Measurements from ENCODE around the gene EIPR1.

Gene EIPR1

GRCh38 chr2:3246406-3246805 is 131.2 kb downstream of the EIPR1 start:
- TF ChIP-seq, protein P1, sequence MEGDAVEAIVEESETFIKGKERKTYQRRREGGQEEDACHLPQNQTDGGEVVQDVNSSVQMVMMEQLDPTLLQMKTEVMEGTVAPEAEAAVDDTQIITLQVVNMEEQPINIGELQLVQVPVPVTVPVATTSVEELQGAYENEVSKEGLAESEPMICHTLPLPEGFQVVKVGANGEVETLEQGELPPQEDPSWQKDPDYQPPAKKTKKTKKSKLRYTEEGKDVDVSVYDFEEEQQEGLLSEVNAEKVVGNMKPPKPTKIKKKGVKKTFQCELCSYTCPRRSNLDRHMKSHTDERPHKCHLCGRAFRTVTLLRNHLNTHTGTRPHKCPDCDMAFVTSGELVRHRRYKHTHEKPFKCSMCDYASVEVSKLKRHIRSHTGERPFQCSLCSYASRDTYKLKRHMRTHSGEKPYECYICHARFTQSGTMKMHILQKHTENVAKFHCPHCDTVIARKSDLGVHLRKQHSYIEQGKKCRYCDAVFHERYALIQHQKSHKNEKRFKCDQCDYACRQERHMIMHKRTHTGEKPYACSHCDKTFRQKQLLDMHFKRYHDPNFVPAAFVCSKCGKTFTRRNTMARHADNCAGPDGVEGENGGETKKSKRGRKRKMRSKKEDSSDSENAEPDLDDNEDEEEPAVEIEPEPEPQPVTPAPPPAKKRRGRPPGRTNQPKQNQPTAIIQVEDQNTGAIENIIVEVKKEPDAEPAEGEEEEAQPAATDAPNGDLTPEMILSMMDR (IDR thresholded peaks at IDR 0.05; ENCODE audit: borderline replicate concordance, insufficient read depth, low read depth, low read length) = no peak
- H3K4me3 ChIP-seq (ENCODE audit: low read depth, low read length) = no peak overlapping the region

DNA sequence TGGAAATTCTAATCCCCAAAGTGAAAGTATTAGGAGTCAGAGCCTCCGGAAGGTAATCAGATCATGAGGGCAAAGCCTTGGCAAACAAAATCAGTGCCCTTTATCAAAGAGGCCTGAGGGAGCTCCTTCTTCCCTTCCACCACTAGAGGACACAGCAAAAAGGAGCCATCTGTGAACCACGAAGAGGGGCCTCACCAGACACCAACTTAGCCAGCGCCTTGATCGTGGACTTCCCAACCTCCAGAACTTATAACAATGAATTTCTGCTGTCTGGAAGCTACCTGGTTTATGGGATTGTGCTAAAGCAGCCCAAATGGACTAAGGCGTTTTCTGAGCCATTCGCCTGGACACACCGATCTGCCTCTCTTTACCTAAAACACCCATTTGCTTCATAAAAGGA is 133.1 kb downstream of the EIPR1 start:
- TF ChIP-seq, protein P1 (IDR thresholded peaks at IDR 0.05; ENCODE audit: borderline replicate concordance, insufficient read depth, low read depth, low read length) = no peak
- no peak overlapping the region for H3K4me3 ChIP-seq (ENCODE audit: low read depth, low read length)

DNA sequence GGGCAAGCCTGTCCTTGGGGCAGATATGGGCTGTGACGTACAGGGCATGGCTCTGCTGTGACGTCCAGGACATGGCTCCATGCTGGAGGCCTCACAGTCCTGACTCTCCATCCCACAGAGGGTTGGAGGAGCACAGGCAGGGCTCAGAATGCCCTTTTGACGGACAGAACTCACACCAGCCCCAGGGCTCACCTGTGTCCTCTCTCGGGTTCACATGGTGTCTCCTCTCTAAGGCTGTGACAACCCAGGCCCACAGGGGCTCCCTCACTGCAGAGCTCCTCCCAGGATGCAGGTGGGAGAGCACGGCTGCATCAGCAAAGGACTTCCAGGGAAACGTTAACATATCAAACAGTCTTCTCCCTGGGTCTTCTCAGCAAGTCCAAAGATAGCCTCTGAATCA is 133.8 kb downstream of the EIPR1 start:
- no peak overlapping the region for H3K4me3 ChIP-seq (ENCODE audit: low read depth, low read length)
- TF ChIP-seq, protein P1 (IDR thresholded peaks at IDR 0.05; ENCODE audit: borderline replicate concordance, insufficient read depth, low read depth, low read length) = no peak

GRCh38 chr2:3242747-3243369 is 134.8 kb downstream of the EIPR1 start:
- no peak overlapping the region for H3K4me3 ChIP-seq (ENCODE audit: low read depth, low read length)
- TF ChIP-seq, protein P1 (IDR thresholded peaks at IDR 0.05; ENCODE audit: borderline replicate concordance, insufficient read depth, low read depth, low read length) = no peak

DNA sequence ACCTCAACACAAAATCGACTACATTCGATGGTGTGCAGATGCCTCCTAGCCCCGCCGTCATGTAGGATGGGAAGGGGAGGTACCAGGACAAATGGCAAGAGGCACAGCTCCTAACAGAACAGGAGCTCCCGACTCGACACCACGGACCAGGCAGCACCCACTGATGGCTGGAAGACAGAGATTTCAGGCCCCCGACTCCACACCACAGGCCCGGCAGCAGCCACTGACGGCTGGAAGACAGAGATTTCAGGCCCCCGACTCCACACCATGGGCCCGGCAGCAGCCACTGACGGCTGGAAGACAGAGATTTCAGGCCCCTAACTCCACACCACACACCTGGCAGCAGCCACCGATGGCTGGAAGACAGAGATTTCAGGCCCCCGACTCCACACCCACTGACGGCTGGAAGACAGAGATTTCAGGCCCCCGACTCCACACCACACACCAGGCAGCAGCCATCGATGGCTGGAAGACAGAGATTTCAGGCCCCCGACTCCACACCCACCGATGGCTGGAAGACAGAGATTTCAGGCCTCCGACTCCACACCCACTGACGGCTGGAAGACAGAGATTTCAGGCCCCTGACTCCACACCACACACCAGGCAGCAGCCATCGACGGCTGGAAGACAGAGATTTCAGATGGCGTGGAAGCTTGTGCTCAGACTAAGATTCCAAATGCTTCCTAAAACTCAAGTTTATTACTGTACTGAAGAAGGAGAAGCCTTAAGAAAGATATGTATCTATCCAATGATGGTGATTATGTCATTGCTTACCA is 135.5 kb downstream of the EIPR1 start:
- H3K4me3 ChIP-seq (ENCODE audit: low read depth, low read length) = no peak overlapping the region
- TF ChIP-seq, protein P1 (IDR thresholded peaks at IDR 0.05; ENCODE audit: borderline replicate concordance, insufficient read depth, low read depth, low read length) = no peak

- TF ChIP-seq, protein P1 (IDR thresholded peaks at IDR 0.05; ENCODE audit: borderline replicate concordance, insufficient read depth, low read depth, low read length) = no peak
Measured at GRCh38 chr2:3238951-3239841, 138.4 kb downstream of the EIPR1 start.

More at GRCh38 chr2:3238951-3239841, 138.4 kb downstream of the EIPR1 start:
- no peak overlapping the region for H3K4me3 ChIP-seq (ENCODE audit: low read depth, low read length)
